ENCODE results near the gene WBP1. TPM values are rescaled to one million over a fixed set of nuclear protein-coding genes. Genes with fewer than 3 reads are reported as not detected.

Gene WBP1
- total RNA-seq, 1 experiment from 2014 or later: 67.6 TPM

GRCh38 chr2:74501335-74502071 lies 43.3 kb downstream of the WBP1 start:
- ChIA-PET POLR2A (interaction anchor here (1.5 kb wide), 1 partner anchor 43 kb away, joined by 3 read pairs; the partner anchor contains the start of gene WBP1), CTCF (interaction anchor here (0.7 to 0.9 kb wide), 2 partner anchors 19 to 85 kb away, joined by 3 to 5 read pairs; partner anchors contain the start of genes CCDC142 and TTC31)
- no TSS peak for BruUV-seq (replicated peaks)
- TF ChIP-seq, protein P1, sequence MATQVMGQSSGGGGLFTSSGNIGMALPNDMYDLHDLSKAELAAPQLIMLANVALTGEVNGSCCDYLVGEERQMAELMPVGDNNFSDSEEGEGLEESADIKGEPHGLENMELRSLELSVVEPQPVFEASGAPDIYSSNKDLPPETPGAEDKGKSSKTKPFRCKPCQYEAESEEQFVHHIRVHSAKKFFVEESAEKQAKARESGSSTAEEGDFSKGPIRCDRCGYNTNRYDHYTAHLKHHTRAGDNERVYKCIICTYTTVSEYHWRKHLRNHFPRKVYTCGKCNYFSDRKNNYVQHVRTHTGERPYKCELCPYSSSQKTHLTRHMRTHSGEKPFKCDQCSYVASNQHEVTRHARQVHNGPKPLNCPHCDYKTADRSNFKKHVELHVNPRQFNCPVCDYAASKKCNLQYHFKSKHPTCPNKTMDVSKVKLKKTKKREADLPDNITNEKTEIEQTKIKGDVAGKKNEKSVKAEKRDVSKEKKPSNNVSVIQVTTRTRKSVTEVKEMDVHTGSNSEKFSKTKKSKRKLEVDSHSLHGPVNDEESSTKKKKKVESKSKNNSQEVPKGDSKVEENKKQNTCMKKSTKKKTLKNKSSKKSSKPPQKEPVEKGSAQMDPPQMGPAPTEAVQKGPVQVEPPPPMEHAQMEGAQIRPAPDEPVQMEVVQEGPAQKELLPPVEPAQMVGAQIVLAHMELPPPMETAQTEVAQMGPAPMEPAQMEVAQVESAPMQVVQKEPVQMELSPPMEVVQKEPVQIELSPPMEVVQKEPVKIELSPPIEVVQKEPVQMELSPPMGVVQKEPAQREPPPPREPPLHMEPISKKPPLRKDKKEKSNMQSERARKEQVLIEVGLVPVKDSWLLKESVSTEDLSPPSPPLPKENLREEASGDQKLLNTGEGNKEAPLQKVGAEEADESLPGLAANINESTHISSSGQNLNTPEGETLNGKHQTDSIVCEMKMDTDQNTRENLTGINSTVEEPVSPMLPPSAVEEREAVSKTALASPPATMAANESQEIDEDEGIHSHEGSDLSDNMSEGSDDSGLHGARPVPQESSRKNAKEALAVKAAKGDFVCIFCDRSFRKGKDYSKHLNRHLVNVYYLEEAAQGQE (IDR thresholded peaks at IDR 0.05; ENCODE audit: insufficient read depth in 1 of 2, low read depth in 2 of 2, low read length in 1 of 2): peak; percentile 70 to 72; a peak in 3 of 4 replicates
- TF ChIP-seq CTCF (IDR thresholded peaks at IDR 0.05): no peak
- ATAC-seq (no peak), DNase-seq (ENCODE audit: low read depth, low spot score) (no peak)
- Histone ChIP-seq H3K27me3 (ENCODE audit: control insufficient read depth, insufficient read depth, low read length) (no peaks in the 10 kb centered on the region), H3K27ac (ENCODE audit: low read length) (peak overlapping the region; percentile 98), H3K36me3 (ENCODE audit: control insufficient read depth, insufficient read depth, low read length) (no peaks in the 10 kb centered on the region; the same call in 1 of the 2 replicates), H3K9me3 (ENCODE audit: control insufficient read depth, insufficient read depth, low read depth, low read length) (no peaks in the 10 kb centered on the region), H3K4me1 (ENCODE audit: control insufficient read depth, insufficient read depth, low read length) (peaks cover 55% of the 10 kb centered on the region), H3K4me3 (ENCODE audit: low read depth in 2 of 2, low read length in 2 of 2) (peak overlapping the region; percentile 86 to 94)
- intact Hi-C loops (cut with micrococcal nuclease; ENCODE audit: unreplicated experiment) (loop anchor here (10.0 kb wide), 1 partner anchor 83 kb away; no protein-coding TSS in a partner anchor), in situ Hi-C loops (cut with HindIII; ENCODE audit: low pct_unique_long_range_greater_than_20kb, low sequenced_read_pairs) (no loop called here)

DNA sequence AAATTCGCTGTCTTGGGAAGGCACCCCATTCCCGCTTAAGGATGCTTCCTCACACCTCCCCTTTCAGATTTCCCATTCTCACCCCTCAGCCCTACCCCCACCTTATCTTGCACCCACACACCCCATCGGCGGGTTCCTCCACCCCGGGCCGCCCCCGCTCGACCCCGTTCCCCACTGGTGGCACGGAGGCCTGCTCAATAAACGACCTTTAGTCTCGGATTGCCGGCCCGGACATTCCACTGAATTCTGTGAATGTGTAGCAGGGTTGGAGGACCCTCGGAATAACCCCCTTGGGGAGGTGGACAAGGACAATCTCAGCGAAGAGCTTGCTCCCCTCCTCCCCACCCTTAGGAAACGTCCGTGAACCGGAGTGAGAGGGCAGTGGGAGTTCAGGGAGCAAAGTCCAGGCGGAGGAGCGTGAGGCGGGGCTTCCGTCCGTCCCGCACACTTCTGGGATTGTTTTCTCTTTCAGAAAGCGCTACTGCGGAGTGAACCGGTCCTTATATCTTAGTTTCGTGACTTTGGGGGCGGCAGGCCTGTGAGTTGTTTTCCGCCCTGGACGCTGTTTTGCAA lies 44.0 kb downstream of the WBP1 start:
- H3K4me1 ChIP-seq (ENCODE audit: control insufficient read depth, insufficient read depth, low read length): peaks cover 55% of the 10 kb centered on the region
- peak overlapping the region; percentile 98 for H3K27ac ChIP-seq (ENCODE audit: low read length)
- H3K9me3 ChIP-seq (ENCODE audit: control insufficient read depth, insufficient read depth, low read depth, low read length): no peaks in the 10 kb centered on the region
- ATAC-seq (no peak), DNase-seq (ENCODE audit: low read depth, low spot score) (no peak)
- in situ Hi-C loops (cut with HindIII; ENCODE audit: low pct_unique_long_range_greater_than_20kb, low sequenced_read_pairs): no loop called here
- ChIA-PET POLR2A (no interaction called here), CTCF (interaction anchor here (0.9 kb wide), 1 partner anchor 84 kb away, joined by 3 read pairs; no protein-coding TSS in a partner anchor)
- H3K27me3 ChIP-seq (ENCODE audit: control insufficient read depth, insufficient read depth, low read length): no peaks in the 10 kb centered on the region
- BruUV-seq (replicated peaks): no TSS peak
- TF ChIP-seq CTCF (IDR thresholded peaks at IDR 0.05) (no peak), POLR2AphosphoS5 (IDR thresholded peaks at IDR 0.05; ENCODE audit: low read depth, low read length) (no peak)
- TF ChIP-seq, protein P1 (IDR thresholded peaks at IDR 0.05; ENCODE audit: insufficient read depth in 1 of 2, low read depth in 2 of 2, low read length in 1 of 2): 0 out of 4 replicates have a peak, but pooled peaks of 1 of the 2 experiments have one; percentile 25
- intact Hi-C loops (cut with micrococcal nuclease; ENCODE audit: unreplicated experiment): loop anchor here (10.0 kb wide), 1 partner anchor 83 kb away; no protein-coding TSS in a partner anchor
- H3K36me3 ChIP-seq (ENCODE audit: control insufficient read depth, insufficient read depth, low read length): no peaks in the 10 kb centered on the region; the same call in 1 of the 2 replicates
- peak overlapping the region; percentile 86 to 94 for H3K4me3 ChIP-seq (ENCODE audit: low read depth in 2 of 2, low read length in 2 of 2)
